Measurements from ENCODE around the gene CCDC40.

DNA sequence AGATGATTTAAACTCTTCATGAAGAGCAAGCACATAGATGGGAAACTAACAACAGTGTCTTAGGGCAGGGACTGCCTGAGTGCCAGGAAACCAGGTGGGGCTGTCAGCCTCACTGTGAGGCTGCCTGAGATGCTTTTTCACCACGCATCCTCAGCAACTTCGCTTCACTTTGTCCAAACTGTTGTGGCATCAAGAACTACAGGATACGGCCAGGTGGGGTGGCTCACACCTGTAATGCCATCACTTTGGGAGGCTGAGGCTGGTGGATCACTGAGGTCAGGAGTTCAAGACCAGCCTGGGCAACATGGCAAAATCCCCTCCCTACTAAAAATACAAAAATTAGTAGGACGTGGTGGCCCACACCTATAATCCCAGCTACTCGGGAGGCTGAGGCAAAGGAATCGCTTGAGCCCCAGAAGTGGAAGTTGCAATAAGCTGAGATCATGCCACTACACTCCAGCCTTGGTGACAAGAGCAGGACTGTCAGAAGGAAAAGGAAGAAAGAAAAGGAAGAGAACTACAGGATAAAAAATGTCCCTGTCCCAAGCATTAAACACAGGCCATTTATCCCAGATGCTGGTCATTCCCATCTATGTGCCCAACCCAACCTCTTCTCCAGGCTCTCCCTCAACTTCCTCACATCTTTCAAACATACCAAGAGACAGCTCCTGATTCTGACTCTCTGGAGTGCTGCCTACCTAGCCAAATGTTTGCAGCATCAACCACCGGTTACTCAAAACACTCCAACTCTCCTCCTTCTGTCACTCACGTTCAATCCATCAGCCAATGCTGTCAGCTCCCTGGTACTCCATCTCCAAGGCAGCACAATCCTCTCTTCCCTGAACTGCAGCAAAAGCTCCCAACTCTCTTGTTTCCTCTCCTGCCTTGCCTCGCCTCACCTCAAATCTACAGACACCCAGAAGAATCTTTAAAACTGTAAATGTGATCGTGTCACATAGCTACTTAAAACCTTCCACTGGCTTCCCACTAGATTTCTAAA is 108.9 kb downstream of the CCDC40 start:
- TF ChIP-seq RBAK (CRISPR knock-in tag; IDR thresholded peaks at IDR 0.05): no peak
- no peak for TF ChIP-seq NFIC (IDR thresholded peaks at IDR 0.05; ENCODE audit: low read length)
- no peak for TF ChIP-seq ZC3H13 (CRISPR knock-in tag; IDR thresholded peaks at IDR 0.05)
- TF ChIP-seq REST (IDR thresholded peaks at IDR 0.05; ENCODE audit: borderline replicate concordance in 1 of 2, low read depth in 1 of 2, low read length in 2 of 2): no peak
- TF ChIP-seq JUNB (CRISPR knock-in tag; IDR thresholded peaks at IDR 0.05; ENCODE audit: borderline replicate concordance): no peak
- TF ChIP-seq, protein P1, sequence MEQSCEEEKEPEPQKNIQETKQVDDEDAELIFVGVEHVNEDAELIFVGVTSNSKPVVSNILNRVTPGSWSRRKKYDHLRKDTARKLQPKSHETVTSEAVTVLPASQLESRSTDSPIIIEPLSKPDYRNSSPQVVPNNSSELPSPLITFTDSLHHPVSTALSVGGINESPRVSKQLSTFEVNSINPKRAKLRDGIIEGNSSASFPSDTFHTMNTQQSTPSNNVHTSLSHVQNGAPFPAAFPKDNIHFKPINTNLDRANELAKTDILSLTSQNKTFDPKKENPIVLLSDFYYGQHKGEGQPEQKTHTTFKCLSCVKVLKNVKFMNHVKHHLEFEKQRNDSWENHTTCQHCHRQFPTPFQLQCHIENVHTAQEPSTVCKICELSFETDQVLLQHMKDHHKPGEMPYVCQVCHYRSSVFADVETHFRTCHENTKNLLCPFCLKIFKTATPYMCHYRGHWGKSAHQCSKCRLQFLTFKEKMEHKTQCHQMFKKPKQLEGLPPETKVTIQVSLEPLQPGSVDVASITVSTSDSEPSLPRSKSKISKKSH (CRISPR knock-in tag; IDR thresholded peaks at IDR 0.05; ENCODE audit: borderline replicate concordance): no peak
- TF ChIP-seq ZBTB10 (CRISPR knock-in tag; IDR thresholded peaks at IDR 0.05; ENCODE audit: borderline replicate concordance): no peak
- TF ChIP-seq ZNF577 (CRISPR knock-in tag; IDR thresholded peaks at IDR 0.05; ENCODE audit: borderline replicate concordance, low read depth): no peak
